Measurements from ENCODE around the gene GPLD1.

Gene GPLD1

GRCh38 chr6:24378473-24379097 is 110.8 kb downstream of the GPLD1 start:
- DNase-seq: no peak
